B cell (primary cell): ENCODE measurements around the gene LEMD3.

ENCODE experiments used
- CTCF ChIP-seq: fragments of 200-600 bp; IDR thresholded peaks from one replicate; pipeline ENCODE4 v1.8.0; 2022; ENCODE audit warnings: antibody characterized with exemption, mild to moderate bottlenecking
- EZH2 ChIP-seq: IDR thresholded peaks from 2 replicates; pipeline ENCODE4 v1.6.1; 2012; ENCODE audit warnings: borderline replicate concordance, low read depth, mild to moderate bottlenecking, moderate library complexity, low read length; ENCODE audit not compliant: insufficient read depth, poor library complexity, severe bottlenecking

- TF ChIP-seq CTCF (no peak), EZH2 (no peak)
Observed at GRCh38 chr12:65140738-65141137, 28.6 kb upstream of the LEMD3 start.
